NCI-H2107 treated with DMSO at 0.1 percent for 48 hours (cell line): ENCODE measurements around the gene APOL6.
"Not testable (repeated sequence)": the region's sequence is repeated elsewhere in the genome, so short reads cannot be mapped to it uniquely, and the experiment has no call there.

Source experiments
- DNase-seq: peaks from one replicate; lab custom pipeline; 2025; ENCODE audit not compliant: unreplicated experiment; lab: John Stamatoyannopoulos, UW

Gene APOL6

DNA sequence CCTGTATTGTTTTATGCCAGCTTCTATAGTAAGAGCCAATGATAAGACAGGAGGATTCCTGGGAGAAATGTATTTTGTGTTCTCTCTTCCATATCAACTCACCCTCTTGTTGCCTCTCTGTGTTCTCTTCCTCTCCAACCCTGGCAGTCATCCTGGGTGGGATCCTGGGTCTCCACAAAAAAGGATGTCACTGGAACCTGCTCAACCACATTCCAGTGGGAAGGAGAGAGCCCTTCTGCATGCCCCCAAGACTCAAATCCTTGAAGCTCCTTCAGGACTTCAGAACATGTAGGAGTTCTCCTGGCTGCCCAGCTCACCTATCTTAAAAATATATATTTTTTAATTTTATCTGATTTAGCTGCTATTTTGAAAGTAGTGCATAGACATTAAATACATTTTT lies 26.1 kb downstream of the APOL6 start:
- DNase-seq = no peak

DNA sequence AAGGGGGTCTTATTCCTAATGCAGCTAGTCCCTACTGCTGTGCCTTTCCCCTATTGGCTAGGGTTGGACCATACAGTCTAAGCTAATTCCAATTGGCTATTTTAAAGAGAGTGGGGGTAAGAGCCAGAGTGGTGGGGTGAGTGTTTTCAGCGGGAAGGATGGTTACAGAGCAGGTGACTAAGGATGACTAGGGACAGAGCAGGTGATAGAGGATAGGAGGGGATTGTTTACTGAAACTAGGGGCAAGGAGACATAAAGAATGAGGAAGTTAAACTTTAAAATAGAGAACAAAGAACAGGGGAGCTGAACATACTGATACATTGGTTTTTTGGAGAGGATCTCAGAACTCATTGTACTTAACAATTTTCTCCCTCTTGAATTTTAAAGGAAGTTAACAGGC lies 27.8 kb downstream of the APOL6 start:
- DNase-seq = not testable (repeated sequence)

DNA sequence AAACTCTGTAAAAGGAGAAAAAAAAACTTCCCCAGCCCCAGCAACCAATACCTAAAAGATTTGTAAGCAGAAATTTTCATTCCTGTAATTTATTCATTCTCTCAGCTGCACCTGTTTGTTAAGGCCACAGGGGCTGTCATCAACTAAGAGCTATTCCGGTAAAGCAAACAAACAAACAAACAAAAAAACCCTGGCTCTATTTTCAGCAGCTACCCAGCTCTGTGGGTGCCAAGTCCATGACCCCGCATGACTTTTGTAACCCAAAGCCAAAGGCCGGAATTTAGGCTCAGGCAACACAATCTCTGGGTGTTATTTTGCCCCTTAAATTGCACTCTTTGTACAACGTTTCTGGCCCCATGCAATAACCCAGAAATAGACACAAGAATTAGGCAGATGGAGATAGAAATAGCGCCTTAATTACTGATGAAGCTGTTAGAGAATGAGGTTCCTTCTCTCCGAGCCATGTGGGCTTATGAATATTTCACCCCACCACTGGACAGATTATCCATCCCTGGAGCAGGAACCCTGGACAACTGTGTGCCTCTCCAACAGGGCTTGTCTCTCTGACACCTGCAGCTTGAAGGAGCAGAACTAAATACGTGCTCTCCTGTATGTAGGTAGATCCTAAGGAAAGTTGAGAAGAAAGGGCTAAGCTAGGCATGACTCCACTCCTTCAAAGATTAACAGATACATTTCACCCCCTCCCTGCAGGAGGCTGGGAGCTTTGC lies 29.4 kb downstream of the APOL6 start:
- DNase-seq = no peak

DNA sequence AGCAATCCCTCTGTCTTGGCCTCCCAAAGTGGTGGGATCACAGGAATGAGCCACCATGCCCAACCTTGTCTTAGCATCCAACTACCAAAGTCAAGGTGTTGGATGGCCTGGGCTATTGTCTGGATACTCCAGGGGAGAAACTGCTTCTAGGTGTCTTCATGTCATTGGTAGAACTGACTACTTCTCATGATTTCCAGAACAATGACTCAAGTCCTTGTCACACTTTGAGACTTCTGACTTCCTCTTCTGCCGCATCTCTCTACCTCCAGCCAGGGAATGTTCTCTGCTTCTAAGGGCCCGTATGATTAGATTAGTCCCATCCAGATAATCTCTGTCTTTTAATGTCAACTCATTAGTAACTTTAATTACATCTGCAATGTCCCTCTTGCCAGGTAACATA lies 30.6 kb downstream of the APOL6 start:
- DNase-seq = no peak

DNA sequence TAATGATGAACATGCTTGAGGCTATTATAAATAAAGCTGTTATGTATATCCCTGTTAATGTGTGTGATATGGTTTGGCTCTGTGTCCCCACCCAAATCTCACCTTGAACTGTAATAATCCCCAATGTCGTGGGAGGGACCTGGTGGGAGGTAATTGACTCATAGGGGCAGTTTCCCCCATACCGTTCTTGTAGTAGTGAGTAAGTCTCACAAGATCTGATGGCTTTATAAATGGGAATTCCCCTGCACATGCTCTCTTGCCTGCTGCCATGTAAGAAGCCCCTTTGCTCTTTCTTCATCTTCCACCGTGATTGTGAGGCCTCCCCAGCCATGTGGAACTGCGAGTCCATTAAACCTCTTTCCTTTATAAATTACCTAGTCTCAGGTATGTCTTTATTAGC lies 31.2 kb downstream of the APOL6 start:
- DNase-seq = not testable (repeated sequence)

DNA sequence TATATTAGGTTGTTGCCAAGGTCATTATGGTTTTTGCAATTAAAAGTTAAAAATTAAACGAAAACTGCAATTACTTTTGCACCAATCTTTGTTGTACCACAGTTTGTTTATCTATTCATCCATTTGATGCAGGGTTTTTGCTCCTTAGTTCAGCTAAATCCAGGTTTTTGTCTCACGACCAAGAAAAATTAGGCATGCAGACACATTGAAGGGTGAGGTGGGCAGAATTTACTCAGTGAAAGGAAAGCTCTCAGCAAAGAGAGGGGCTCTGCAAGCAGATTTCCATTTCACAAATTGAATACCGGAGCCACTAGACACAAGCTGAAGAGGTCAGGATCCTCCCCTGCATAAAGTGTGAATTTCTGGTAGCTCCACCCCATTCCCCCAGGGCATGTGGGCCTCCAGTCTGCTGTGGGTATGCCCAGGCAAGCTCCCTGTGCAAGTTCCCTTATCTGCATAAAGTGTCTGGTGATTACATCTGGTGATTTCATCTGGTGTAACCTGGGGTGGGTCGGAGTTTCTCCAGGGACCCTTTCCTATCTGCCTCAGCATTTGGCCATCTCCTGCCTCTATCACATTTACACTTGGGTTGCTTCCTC lies 33.3 kb downstream of the APOL6 start:
- no peak for DNase-seq

DNA sequence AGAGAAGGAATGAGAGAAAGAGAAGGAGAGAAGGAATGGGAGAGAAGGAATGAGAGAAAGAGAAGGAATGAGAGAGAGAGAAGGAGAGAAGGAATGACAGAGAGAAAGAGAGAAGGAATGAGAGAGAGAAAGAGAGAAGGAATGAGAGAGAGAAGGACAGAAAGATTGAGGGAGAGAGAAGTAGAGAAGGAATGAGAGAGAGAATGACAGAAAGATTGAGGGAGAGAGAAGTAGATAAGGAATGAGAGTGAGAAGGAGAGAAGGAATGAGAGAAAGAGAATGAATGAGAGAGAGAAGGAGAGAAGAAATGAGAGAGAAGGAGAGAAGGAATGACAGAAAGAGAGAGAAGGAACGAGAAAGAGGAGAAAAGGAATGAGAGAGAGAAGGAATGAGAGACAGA lies 35.3 kb downstream of the APOL6 start:
- no peak for DNase-seq

DNA sequence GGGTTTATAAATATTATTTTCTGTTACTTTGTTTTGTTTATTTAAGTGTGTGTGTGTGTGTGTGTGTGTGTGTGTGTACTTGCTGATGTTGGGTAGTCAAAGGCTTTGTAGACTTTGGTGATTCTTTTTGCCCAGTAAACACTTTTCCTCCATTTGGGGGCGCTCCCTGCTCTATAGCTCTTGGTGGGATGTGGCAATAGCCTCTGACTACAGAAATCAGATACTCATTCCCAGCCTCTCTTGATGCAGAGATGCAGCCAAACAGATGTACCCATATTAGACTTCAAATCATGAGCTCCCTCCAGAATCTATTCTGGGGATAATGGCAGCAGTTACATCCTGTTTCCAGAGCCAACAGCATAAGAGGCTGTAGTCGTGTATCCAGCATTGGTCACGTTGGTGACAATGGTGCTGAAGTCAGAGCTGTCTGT lies 36.0 kb downstream of the APOL6 start:
- DNase-seq = no peak

DNA sequence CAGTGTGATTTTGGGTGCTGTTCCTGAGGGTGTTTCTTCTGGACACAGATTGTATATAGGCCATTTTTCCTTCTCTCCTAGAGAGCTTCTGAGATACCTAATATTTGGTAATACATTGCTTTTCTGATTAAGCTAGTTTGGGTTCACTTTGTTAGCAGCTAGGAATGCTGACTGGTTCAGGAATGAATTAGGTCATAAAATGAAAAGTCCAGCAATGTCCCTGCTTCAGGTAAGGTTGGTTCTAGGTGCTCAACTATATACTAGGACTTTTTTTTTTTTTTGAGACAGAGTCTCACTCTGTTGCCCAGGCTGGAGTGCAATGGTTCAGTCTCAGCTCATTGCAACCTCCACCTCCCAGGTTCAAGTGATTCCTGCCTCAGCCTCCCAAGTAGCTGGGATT lies 36.5 kb downstream of the APOL6 start:
- no peak for DNase-seq

DNA sequence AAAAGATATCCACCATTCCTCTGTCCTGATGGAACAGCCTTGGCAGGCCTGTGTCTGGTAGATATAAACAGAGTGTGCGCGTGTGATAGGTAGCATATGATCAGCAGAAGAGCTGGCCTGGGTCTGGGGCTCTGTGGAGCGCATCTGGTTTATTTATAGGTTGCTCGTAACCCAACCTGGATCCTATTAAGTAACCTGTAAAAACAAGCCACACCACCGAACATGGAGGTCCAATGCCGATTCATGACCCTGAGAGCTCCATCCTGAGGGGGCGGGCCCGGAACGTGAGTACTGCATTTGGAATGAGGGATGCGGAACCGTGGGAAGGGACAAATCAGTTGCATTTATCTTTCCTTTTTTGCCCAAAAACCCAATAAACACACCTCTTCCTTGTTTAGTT lies 37.5 kb downstream of the APOL6 start:
- no peak for DNase-seq

DNA sequence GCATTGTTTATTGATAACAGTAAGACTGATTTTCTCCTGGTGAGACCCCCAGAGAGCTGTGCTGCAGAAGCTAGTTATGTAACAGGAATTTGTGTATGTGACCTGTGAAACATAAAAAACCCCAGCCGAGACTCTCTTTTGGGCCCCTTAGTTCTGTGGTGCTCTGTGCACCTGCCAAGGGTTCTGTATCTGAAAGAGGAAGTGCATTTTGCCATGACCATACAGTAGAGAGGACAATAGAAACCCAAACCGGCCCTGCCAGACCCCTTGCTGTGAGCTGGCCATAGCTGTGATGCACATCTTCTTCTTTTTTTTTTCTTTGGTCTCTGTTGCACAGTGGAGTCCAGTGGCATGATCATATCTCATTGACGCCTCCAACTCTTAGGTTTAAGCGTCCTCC lies 38.1 kb downstream of the APOL6 start:
- DNase-seq = no peak

DNA sequence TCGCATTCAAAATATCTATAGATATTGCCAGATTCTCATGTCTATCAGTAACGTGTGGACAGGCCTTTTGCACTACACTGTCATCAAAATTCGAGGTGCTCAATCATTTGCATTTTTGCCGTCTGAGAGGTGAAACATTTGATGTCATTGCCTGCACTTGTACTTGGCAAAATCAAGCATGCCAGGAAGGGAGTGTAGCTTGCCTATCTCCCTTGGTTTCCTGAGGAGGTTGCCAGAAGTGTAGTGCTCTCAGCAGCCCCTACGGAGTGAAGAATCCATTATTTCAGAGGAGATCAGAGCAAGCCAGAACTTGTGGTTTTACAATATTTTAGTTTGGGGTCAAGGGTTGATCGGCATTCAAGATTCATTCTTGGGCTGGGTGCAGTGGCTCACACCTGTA lies 39.2 kb downstream of the APOL6 start:
- DNase-seq = no peak

DNA sequence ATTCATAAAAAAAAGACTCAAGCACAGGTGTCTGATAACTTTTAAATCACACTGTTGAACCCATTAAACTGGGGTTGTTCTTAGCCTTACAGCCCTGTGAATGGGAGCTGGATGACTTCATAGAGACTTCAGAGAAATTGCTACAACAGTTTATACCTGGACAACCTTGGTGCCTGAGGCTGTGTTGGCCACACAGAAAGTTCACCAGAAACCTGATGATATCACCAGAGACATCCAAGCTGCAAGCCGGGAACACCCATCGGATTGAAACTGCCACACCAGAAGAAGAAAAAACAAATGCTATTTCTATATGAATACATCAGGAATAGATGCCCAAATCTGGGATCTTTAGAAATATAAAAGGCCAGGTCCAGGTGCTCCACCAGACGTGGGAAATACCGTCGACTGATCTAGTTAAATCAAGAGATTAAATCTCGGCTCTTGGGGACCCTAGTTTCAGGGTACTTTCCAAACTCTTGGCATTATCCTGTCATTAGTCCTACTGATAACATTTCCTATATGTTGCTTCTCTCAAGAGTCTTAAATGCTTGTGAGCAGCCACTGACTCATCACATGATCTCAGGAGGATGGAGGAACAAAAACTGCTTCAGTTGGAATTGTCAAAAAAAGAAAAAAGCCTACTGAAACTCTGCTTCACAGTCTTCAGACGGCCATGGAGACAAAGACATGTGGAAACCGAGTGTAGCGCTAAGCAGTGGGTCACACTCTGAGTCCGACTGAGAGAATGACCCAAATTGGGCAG lies 40.8 kb downstream of the APOL6 start:
- DNase-seq = no peak

DNA sequence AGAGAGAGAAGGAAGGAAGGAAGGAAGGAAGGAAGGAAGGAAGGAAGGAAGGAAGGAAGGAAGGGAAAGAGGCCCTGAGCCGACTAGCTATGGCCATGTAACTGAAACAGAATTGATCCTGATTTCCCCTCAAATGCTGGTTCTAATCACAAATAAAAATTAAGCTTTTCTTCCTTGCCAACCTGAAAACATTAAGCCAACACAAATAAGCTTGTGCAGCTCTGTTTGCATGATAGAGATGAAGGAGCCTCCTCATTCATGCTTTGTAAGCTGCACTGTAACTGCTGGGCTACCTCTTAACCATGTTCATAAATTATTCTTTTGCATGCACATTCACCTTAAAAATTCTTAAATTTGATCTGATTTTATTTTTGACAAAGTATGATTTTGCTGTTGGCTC lies 41.8 kb downstream of the APOL6 start:
- DNase-seq = no peak

DNA sequence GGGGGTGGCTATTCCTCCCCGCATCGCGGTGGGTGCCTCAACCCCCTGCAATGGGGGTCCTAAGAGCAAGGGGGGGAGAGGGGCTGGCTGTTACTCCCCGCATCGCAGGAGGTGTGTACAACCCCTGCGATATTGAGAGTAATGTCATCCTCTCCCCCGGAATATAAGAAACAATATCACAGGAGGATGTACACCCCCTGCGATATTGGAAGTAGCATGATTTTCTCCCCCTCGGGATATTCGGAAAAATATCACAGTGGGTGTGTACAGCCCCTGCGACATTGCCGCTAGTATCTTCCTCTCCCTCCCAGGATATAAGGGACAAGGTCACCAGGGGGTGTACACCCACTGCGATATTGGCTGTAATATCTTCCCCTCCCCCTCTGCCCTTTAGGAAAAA lies 47.0 kb downstream of the APOL6 start:
- DNase-seq = no peak

DNA sequence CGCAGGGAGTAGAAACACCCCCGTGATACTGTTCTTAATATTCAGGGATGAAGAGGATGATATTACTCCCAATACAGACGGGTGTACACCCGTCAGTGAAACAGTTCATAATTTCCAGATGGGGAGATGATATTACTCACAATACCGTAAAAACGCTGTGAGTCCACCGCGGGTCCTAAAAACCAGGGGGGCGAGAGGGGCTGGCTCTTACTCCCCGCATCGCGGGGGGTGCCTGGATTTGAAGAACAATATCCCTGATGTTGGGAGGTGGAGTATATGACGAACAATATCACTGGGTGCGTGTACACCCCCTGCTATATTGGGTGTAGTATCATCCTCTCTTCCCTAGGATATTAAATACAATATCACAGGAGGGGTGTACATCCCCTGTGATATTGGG lies 48.9 kb downstream of the APOL6 start:
- no peak for DNase-seq

DNA sequence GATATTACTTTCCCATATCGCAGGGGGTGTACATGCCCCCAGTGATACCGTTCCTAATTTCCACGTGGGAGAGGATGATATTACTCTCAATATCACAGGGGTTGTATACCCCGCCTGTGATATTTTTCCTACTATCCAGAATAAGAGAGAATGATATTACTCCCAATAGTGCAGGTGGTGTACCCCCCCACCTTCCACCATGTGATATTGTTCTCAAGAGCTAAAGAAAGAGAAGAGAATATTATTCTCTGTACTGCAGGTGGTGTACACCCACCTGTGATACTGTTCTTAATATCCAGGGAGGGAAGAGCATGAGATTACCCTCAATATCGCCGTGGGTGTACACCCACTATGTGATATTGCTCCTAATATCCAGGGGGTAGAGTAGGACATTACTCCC lies 51.6 kb downstream of the APOL6 start:
- DNase-seq = not testable (repeated sequence)

DNA sequence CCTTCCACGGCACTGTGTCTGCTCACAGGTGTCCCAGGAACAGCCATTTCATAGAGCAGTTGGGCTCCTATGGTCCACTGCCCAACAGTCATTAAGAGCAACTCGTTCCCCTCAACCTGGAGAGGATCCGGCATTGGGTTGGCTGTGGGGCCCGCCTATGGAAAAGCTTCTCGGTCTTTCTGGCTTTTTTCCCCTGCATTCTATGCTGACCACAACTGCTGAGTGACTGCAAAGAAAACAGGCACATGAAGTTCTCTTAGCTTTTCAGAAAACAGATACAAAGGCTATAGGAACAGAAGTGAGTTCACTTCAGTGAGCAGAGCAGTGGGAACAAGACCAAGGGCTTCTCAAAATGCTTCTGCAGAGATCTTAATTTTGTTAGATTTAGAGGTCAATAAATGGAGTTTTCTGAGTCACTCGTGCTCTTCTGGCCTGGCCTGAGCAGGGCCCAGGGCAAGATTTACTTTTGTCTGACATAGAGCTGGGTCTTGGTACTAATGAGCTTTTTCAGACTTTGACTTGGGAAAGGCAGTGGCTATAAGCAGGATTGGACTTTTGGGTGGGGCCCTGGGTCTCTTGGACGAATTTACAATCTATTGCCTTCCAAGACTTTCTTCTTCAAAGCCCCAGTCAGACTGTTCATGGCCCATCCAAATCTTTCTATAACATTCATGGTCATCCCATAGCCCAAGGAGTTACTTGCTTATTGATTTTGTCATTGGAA lies 55.8 kb downstream of the APOL6 start:
- DNase-seq = no peak

DNA sequence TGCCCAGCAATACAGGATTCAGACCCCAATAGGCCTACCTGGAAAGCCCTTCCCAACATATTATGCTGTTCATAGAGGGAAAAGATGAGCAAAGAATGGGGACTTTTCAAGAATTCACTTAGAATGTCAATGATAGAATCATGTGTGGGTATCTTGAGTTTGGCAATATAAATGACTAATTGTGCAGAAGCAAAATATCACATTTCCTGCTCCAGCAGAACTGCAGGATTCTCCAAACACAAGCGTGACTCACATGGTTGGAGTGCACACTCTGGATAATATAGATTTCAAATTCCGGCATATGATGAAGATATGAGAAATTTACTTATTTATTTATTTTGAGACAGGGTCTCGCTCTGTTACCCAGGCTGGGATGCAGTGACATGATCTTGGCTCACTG lies 56.9 kb downstream of the APOL6 start:
- no peak for DNase-seq

DNA sequence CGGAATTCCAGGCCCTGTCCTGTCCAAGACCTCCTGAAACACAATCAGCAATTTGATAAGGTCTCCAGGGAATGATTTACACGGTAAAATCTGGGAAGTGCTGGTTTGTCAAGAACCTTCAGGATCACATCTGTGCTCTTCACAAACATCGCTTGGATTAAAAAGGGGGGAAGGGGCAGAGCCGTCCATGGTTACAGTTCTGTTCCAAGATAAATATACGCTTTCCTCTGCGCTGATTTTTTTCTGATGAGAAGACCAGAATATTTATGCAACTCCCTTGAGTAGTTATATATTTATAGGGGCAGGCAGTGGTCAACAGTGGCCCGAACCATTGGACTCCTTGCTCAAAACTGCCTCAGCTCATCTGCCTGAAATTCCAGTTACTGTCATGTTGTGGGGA lies 60.2 kb downstream of the APOL6 start:
- DNase-seq = no peak

DNA sequence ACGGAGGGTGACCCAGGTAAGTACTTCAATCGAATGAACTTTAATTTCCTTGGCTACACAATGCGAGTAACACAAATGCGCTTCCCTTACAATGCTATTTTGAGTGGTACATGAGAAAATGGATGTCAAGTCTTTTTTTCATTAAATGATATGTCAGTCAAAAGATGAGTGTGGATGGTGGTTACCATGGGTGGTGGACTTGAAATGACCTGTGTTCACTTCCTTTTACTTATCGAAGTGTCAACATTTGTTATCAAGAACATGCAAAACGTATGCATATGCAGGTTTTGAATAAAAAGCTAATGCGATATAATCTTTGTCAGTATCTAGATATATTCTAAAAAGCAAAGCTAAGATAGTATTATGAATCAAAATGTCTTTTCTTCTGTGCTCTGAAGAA lies 60.7 kb downstream of the APOL6 start:
- no peak for DNase-seq

DNA sequence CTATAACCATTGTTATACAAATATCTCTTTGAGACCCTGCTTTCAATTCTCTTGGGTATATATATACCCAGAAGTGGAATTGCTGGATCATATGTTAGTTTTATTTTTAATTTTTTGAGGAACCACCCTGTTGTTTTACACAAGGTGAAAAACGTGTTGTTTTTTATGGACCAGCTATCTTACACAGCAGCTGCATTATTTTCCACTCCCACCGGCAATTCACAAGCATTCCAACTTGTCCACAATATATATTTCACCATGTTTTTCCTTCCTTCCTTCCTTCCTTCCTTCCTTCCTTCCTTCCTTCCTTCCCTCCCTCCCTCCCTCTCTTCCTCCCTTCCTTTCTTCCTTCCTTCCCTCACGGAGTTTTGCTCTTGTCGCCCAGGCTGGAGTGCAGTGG lies 63.1 kb downstream of the APOL6 start:
- no peak for DNase-seq
